ELF-1 (cell line): Measurements from ENCODE around the gene DVL3.
A peak's percentile ranks its signal among the peaks of the same experiment; 100 is the strongest.
"Not testable (repeated sequence)": the region's sequence is repeated elsewhere in the genome, so short reads cannot be mapped to it uniquely, and the experiment has no call there.

Experiments
- DNase-seq: peaks from one replicate; pipeline ENCODE4 v3.0.0-alpha.2; 2016; ENCODE audit warnings: low read depth, low spot score

Gene DVL3

GRCh38 chr3:184155644-184156521, 706 bp downstream of the DVL3 start:
- peak; percentile 52 for DNase-seq

- peak; percentile 71 for DNase-seq
Measured at GRCh38 chr3:184156522-184156955, 1.4 kb downstream of the DVL3 start.

GRCh38 chr3:184157206-184157605, 2.0 kb downstream of the DVL3 start:
- DNase-seq: no peak

GRCh38 chr3:184158404-184158803, 3.2 kb downstream of the DVL3 start:
- DNase-seq: no peak

- DNase-seq: no peak
Measured at GRCh38 chr3:184160456-184160855, 5.3 kb downstream of the DVL3 start.

GRCh38 chr3:184162571-184163070, 7.4 kb downstream of the DVL3 start:
- not testable (repeated sequence) for DNase-seq

- DNase-seq: no peak
Measured at GRCh38 chr3:184164648-184165330, 9.6 kb downstream of the DVL3 start.

- no peak for DNase-seq
Measured at GRCh38 chr3:184165543-184165942, 10.4 kb downstream of the DVL3 start.

- DNase-seq: no peak
Measured at GRCh38 chr3:184166671-184167070, 11.5 kb downstream of the DVL3 start.

GRCh38 chr3:184167786-184168185, 12.6 kb downstream of the DVL3 start:
- DNase-seq: no peak

GRCh38 chr3:184168363-184169120, 13.4 kb downstream of the DVL3 start:
- DNase-seq: no peak

- peak; percentile 23 for DNase-seq
Measured at GRCh38 chr3:184169896-184170875, 15.0 kb downstream of the DVL3 start.

GRCh38 chr3:184171562-184171961, 16.4 kb downstream of the DVL3 start:
- peak; percentile 68 for DNase-seq

- DNase-seq: no peak
Measured at GRCh38 chr3:184172681-184173373, 17.6 kb downstream of the DVL3 start.

- no peak for DNase-seq
Measured at GRCh38 chr3:184173374-184173722, 18.2 kb downstream of the DVL3 start.

- no peak for DNase-seq
Measured at GRCh38 chr3:184174284-184174645, 19.1 kb downstream of the DVL3 start.

- DNase-seq: peak; percentile 100
Measured at GRCh38 chr3:184174646-184175492, 19.7 kb downstream of the DVL3 start, which contains the start of gene AP2M1. Gene AP2M1, plus strand, starts transcription at chr3:184174855. Its CDS starts 2,139 bp downstream, at chr3:184176994.

- DNase-seq: peak; percentile 38
Measured at GRCh38 chr3:184175506-184175905, 20.3 kb downstream of the DVL3 start.

- DNase-seq: no peak
Measured at GRCh38 chr3:184175981-184176376, 20.8 kb downstream of the DVL3 start.
